HUES64 (cell line): ENCODE results near the gene DYRK3.
A peak's percentile ranks its signal among the peaks of the same experiment; 100 is the strongest.

ENCODE experiments used
- H3K27ac ChIP-seq: 2 replicates; pipeline ENCODE4 v1.7.0; 2013; ENCODE audit warnings: low read depth, low read length, inconsistent platforms
- H3K27me3 ChIP-seq: 2 replicates; pipeline ENCODE4 v1.6.1; 2013; ENCODE audit warnings: mild to moderate bottlenecking, low read length; ENCODE audit not compliant: insufficient read depth
- H3K36me3 ChIP-seq: 2 replicates; pipeline ENCODE4 v1.6.1; 2013; ENCODE audit warnings: mild to moderate bottlenecking, low read length; ENCODE audit not compliant: insufficient read depth
- H3K4me1 ChIP-seq: 2 replicates; pipeline ENCODE4 v1.6.1; 2013; ENCODE audit warnings: mild to moderate bottlenecking, low read length, moderate library complexity; ENCODE audit not compliant: insufficient read depth
- H3K4me3 ChIP-seq: 2 replicates; pipeline ENCODE4 v1.5.1; 2013; ENCODE audit warnings: mild to moderate bottlenecking, low read length, moderate library complexity
- H3K9ac ChIP-seq: 2 replicates; pipeline ENCODE4 v1.6.1; 2013; ENCODE audit warnings: mild to moderate bottlenecking, low read depth, low read length
- H3K9me3 ChIP-seq: 2 replicates; pipeline ENCODE4 v1.6.1; 2013; ENCODE audit warnings: low read depth, low read length; ENCODE audit not compliant: insufficient read depth
- WGBS: fragments of 150-250, 120-280 bp; methylation state at CpG from one replicate; pipeline ENCODE4 v1.1.7; 2013; ENCODE audit warnings: missing lambda C conversion rate; 5-methylcytosine and 5-hydroxymethylcytosine counted together

Gene DYRK3

GRCh38 chr1:206651014-206651413, 15.7 kb downstream of the DYRK3 start:
- Histone ChIP-seq H3K9ac (no peak overlapping the region), H3K9me3 (no peaks in the 10 kb centered on the region), H3K4me1 (no peaks in the 10 kb centered on the region), H3K27ac (no peak overlapping the region), H3K36me3 (peaks cover 11% of the 10 kb centered on the region), H3K27me3 (no peaks in the 10 kb centered on the region), H3K4me3 (no peak overlapping the region)
- WGBS: 96% methylated on average over 3 of the region's 3 CpGs

DNA sequence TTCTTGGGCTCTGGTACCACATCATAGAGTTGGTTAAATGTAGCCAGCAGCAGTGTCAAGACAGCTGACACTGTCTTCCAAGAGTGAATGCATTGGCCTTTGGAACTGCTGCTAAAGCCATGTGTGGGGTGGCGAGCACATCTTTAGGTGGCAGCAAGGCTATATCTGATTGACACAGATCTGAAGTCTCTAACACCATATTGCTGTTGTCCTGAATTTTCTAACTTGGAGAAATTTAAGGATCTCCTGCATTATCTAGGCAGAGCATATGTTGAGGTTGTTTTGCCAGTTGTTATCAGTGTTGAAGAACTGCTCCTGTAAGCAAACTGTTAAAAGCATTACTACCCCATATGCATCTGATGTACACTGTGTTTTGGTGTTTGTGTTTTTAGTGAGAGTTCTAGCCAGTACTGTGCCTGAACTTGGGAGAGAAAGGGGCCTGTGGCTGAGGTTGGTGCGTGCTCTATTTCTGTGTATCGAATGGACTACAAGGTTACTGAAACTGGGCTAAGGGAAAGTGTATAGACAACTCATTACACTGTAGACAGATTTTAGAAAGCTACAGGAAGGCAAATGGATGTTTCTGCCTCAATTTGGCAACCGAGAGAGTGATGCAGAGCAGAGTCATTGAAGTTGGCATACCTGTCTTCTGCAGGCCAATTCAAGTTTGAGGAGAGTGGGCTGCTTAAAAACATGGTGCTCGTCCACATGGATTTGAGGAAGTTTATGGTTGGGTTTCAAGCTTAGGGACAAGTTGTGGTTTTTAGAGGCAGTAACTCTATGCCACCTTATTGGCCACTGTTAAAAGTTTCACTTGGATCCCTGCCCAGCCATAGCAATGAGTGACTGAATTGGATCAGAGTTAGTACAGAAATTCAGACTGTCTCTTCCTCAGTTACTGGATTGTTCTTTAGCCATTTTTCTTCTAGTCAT, 16.9 kb downstream of the DYRK3 start:
- Histone ChIP-seq H3K4me3 (no peak overlapping the region), H3K4me1 (no peaks in the 10 kb centered on the region), H3K9ac (no peak overlapping the region), H3K36me3 (peaks cover 11% of the 10 kb centered on the region), H3K27ac (no peak overlapping the region), H3K27me3 (peaks cover 4% of the 10 kb centered on the region), H3K9me3 (no peaks in the 10 kb centered on the region)
- WGBS: 95% methylated on average over 5 of the region's 5 CpGs

GRCh38 chr1:206653715-206654459, 18.6 kb downstream of the DYRK3 start:
- H3K27ac ChIP-seq: no peak overlapping the region
- no peak overlapping the region for H3K4me3 ChIP-seq
- no peaks in the 10 kb centered on the region for H3K36me3 ChIP-seq
- no peak overlapping the region for H3K9ac ChIP-seq
- no peaks in the 10 kb centered on the region for H3K9me3 ChIP-seq
- 0 out of 2 replicates have a peak, but pooled peaks cover 9% of the 10 kb centered on the region for H3K4me1 ChIP-seq
- H3K27me3 ChIP-seq: peaks cover 15% of the 10 kb centered on the region
- 96% methylated on average over 7 of the region's 7 CpGs for WGBS

- WGBS: 84% methylated on average over 2 of the region's 2 CpGs
- Histone ChIP-seq H3K36me3 (no peaks in the 10 kb centered on the region), H3K27me3 (peaks cover 22% of the 10 kb centered on the region), H3K9ac (no peak overlapping the region), H3K9me3 (no peaks in the 10 kb centered on the region), H3K4me3 (no peak overlapping the region), H3K27ac (no peak overlapping the region), H3K4me1 (peaks cover 9% of the 10 kb centered on the region; the same call in 1 of the 2 replicates)
Observed at GRCh38 chr1:206654828-206655227, 19.5 kb downstream of the DYRK3 start.

- H3K27ac ChIP-seq: no peak overlapping the region
- peaks cover 9% of the 10 kb centered on the region; the same call in 1 of the 2 replicates for H3K4me1 ChIP-seq
- H3K36me3 ChIP-seq: no peaks in the 10 kb centered on the region
- no peak overlapping the region for H3K9ac ChIP-seq
- no peak overlapping the region for H3K4me3 ChIP-seq
- peaks cover 23% of the 10 kb centered on the region for H3K27me3 ChIP-seq
- no peaks in the 10 kb centered on the region for H3K9me3 ChIP-seq
- WGBS: 88% methylated on average over 4 of the region's 4 CpGs
Observed at GRCh38 chr1:206655471-206655882, 20.1 kb downstream of the DYRK3 start.

DNA sequence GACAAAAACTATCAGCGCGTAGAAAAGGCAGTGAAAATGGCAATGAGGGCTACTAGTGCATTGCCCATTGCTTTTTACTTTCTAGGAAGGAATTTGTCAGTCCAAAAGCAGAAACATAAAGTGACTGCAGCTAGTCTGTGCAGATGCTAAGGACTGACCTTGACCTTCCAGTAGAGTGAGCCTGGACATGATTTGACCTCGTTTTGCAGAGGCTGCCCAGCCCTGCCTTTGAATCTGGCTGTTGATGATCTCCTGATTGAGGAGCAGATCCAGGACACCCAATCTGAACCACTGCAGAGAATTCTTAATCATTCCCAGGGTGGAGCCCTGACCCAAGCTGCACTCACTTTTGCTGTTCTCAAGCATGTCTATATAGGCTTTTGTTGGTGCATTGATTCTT, 21.6 kb downstream of the DYRK3 start:
- no peak overlapping the region for H3K4me3 ChIP-seq
- H3K9me3 ChIP-seq: no peaks in the 10 kb centered on the region
- no peak overlapping the region for H3K9ac ChIP-seq
- peaks cover 23% of the 10 kb centered on the region for H3K27me3 ChIP-seq
- H3K27ac ChIP-seq: no peak overlapping the region
- H3K36me3 ChIP-seq: no peaks in the 10 kb centered on the region
- peaks cover 9% of the 10 kb centered on the region; the same call in 1 of the 2 replicates for H3K4me1 ChIP-seq
- 93% methylated on average over 3 of the region's 3 CpGs for WGBS

DNA sequence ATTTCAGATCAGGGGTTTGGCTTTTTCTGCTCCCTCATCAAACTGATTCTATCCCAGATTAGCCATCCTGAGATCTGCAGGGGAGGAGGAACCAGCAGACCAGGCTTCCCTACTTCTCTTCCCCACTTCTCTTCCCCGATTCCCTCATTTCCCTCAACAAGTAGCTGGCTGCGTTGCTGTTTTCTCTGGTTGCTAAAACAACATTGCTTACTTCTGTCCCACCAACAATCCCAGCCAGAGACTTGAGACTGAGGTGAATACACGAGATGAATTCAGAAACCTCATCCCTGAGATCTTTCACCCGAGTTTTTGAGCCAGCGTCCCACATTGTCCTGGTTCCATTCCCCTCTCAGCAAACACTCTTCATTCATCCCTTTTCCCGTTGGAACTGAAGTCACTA, 22.4 kb downstream of the DYRK3 start:
- peaks cover 9% of the 10 kb centered on the region; the same call in 1 of the 2 replicates for H3K4me1 ChIP-seq
- peak overlapping the region; percentile 40; the same call in 1 of the 2 replicates for H3K4me3 ChIP-seq
- H3K9me3 ChIP-seq: no peaks in the 10 kb centered on the region
- WGBS: 71% methylated on average over 6 of the region's 6 CpGs
- H3K27me3 ChIP-seq: peaks cover 31% of the 10 kb centered on the region
- no peak overlapping the region for H3K27ac ChIP-seq
- no peak overlapping the region for H3K9ac ChIP-seq
- no peaks in the 10 kb centered on the region for H3K36me3 ChIP-seq

DNA sequence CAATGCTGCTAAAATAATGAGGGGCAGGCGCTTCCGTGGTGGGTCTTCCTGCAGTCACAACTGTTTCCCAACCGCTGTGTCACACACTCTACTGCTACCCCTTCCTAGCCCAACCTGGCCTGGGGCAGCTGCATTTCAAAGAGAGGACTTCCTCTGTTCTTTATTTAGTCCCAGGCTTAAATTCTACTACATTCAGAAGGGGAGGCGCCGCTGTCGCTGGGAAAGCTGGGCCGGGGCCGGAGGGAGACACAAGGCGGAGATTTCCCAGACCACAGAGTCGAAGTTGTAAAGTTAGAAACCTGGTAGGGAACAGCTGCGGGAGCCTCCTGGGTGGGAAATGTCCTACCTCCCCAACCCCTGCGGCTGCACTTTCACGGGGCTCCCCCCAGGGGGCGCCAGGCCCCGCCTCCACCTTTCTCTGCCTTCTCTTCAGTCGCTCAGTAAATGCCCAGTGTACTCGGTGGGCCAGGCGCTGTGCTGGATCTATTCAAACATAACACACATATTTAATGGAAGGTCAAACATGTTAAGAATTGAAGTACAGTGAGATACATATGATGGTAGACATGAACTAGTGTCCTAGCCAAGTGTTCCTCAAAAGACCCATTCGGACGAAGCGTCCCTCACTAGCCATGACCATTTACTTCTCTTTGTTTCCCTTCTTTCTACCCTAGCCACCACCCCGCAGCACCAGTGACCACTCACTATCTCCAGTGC, 23.1 kb downstream of the DYRK3 start:
- Histone ChIP-seq H3K9me3 (no peaks in the 10 kb centered on the region), H3K27ac (no peak overlapping the region), H3K36me3 (no peaks in the 10 kb centered on the region), H3K9ac (no peak overlapping the region), H3K4me1 (peaks cover 9% of the 10 kb centered on the region; the same call in 1 of the 2 replicates), H3K4me3 (peak overlapping the region; percentile 40), H3K27me3 (peaks cover 38% of the 10 kb centered on the region)
- WGBS: 13% methylated on average over 20 of the region's 22 CpGs

DNA sequence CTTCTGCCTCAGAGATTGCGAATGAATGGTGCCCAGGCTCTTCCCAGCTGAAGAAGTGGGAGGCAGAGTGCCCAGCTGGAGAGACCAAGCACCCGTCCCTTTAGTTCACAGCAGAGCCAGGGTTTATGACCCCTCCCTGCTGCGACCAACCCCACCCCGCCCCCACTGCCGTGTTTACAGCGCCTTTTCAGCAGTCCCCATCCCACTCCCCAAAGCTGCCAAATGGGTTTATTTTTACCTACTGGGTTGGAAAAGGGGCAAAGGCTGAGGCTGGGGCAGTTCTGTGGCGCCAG, 23.6 kb downstream of the DYRK3 start:
- Histone ChIP-seq H3K36me3 (no peaks in the 10 kb centered on the region), H3K9me3 (no peaks in the 10 kb centered on the region), H3K4me3 (peak overlapping the region; percentile 40), H3K9ac (no peak overlapping the region), H3K27ac (no peak overlapping the region), H3K27me3 (peaks cover 43% of the 10 kb centered on the region), H3K4me1 (peaks cover 9% of the 10 kb centered on the region; the same call in 1 of the 2 replicates)
- WGBS: 42% methylated on average over 7 of the region's 7 CpGs

DNA sequence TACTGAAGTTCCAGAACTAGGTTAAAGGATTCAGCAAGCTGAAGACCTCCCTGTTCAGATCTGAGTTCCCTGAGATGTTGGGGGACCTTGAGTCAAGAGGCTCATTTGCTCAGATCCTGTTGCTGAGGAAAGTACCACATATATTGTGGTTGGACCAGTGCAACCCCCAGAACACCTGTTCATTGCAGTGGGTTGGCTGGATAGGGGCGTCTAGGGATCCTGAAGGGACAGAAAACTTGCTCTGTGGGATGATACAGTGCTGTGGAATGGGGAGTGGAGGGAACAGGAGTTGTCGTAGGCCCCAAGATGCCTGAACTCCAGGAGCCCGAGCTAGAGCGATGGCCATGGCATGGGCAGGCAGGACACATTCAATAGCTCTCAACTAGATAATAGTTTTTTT, 24.8 kb downstream of the DYRK3 start:
- H3K9me3 ChIP-seq: no peaks in the 10 kb centered on the region
- no peak overlapping the region for H3K9ac ChIP-seq
- 97% methylated on average over 4 of the region's 4 CpGs for WGBS
- H3K4me1 ChIP-seq: peaks cover 9% of the 10 kb centered on the region; the same call in 1 of the 2 replicates
- H3K36me3 ChIP-seq: no peaks in the 10 kb centered on the region
- H3K4me3 ChIP-seq: no peak overlapping the region
- no peak overlapping the region for H3K27ac ChIP-seq
- H3K27me3 ChIP-seq: peaks cover 45% of the 10 kb centered on the region
